Globus pallidus (tissue), 1 donor: ENCODE data around the gene HOXB13.

Experiments used
- DNase-seq: peaks from one replicate; pipeline ENCODE4 v3.0.0-alpha.2; 2015; ENCODE audit warnings: low spot score

The HOXB13 gene

GRCh38 chr17:48704361-48705248 is 23.9 kb downstream of the HOXB13 start:
- no peak for DNase-seq

- DNase-seq, result no peak
Measured at GRCh38 chr17:48701864-48702532, 26.6 kb downstream of the HOXB13 start.

- no peak for DNase-seq
Measured at GRCh38 chr17:48693178-48693577, 35.4 kb downstream of the HOXB13 start.

- no peak for DNase-seq
Measured at GRCh38 chr17:48692049-48692448, 36.5 kb downstream of the HOXB13 start.

- DNase-seq, result no peak
Measured at GRCh38 chr17:48690655-48691054, 37.9 kb downstream of the HOXB13 start.

GRCh38 chr17:48681609-48682008 is 46.9 kb downstream of the HOXB13 start:
- no peak for DNase-seq

GRCh38 chr17:48679385-48680096 is 49.0 kb downstream of the HOXB13 start:
- DNase-seq, result no peak

- DNase-seq, result no peak
Measured at GRCh38 chr17:48678141-48678971, 50.2 kb downstream of the HOXB13 start.

GRCh38 chr17:48676963-48677558 is 51.5 kb downstream of the HOXB13 start:
- no peak for DNase-seq
